22Rv1 (cell line): Measurements from ENCODE around the gene WDR35.
"Not testable (repeated sequence)": the region's sequence is repeated elsewhere in the genome, so short reads cannot be mapped to it uniquely, and the experiment has no call there.

Experiments used
- H3K27ac ChIP-seq: fragments of 450-650 bp; 2 replicates; pipeline ENCODE4 v1.5.1; 2017
- ZFX ChIP-seq: fragments of 450-650 bp; IDR thresholded peaks from 2 replicates; pipeline ENCODE4 v1.6.1; 2017; ENCODE audit warnings: antibody characterized with exemption, borderline replicate concordance
- TF ChIP-seq, protein P1 (sequence below): fragments of 450-650 bp; IDR thresholded peaks from 2 replicates; pipeline ENCODE4 v1.5.1; 2017; ENCODE audit warnings: mild to moderate bottlenecking

WDR35 gene

DNA sequence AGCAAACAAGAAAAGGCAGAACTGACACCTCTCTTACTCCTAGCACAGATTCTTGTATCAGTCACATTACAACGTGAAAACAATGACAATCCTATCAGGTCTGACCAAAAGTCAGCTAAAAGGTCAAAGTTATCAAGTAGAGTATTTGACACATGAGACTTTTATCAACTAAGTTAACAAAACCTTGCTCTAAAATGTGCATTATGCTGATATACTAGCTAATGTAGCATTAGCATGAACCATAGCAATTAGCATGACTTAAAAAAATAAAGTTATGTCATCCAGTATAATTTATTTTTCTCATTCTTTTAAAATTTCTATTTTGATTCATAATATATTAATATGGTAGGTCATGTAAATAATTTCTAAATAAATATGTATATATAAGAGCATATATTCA, 46.7 kb downstream of the WDR35 start:
- TF ChIP-seq, protein P1, sequence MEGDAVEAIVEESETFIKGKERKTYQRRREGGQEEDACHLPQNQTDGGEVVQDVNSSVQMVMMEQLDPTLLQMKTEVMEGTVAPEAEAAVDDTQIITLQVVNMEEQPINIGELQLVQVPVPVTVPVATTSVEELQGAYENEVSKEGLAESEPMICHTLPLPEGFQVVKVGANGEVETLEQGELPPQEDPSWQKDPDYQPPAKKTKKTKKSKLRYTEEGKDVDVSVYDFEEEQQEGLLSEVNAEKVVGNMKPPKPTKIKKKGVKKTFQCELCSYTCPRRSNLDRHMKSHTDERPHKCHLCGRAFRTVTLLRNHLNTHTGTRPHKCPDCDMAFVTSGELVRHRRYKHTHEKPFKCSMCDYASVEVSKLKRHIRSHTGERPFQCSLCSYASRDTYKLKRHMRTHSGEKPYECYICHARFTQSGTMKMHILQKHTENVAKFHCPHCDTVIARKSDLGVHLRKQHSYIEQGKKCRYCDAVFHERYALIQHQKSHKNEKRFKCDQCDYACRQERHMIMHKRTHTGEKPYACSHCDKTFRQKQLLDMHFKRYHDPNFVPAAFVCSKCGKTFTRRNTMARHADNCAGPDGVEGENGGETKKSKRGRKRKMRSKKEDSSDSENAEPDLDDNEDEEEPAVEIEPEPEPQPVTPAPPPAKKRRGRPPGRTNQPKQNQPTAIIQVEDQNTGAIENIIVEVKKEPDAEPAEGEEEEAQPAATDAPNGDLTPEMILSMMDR, result no peak
- no peak for TF ChIP-seq ZFX
- no peak overlapping the region for H3K27ac ChIP-seq

DNA sequence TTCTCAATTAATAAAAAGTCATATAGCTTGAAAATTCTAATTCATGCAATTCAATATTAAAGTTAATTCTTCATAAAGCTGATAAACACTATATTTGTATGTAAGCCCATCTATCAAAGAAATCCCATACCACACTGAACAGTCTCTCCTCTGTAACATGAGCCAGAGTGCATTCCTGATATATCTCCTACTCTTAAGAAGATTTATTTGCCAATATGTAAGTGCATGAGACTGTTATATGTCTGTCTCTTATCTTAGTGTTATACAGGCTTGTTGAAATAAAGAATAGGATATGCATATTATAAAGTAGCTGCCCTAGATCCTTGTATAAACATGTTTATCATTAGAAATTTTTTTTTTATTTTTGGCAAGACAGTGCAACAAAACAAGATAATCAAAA, 47.7 kb downstream of the WDR35 start:
- H3K27ac ChIP-seq, result no peak overlapping the region
- TF ChIP-seq ZFX, result no peak
- TF ChIP-seq, protein P1, result no peak

DNA sequence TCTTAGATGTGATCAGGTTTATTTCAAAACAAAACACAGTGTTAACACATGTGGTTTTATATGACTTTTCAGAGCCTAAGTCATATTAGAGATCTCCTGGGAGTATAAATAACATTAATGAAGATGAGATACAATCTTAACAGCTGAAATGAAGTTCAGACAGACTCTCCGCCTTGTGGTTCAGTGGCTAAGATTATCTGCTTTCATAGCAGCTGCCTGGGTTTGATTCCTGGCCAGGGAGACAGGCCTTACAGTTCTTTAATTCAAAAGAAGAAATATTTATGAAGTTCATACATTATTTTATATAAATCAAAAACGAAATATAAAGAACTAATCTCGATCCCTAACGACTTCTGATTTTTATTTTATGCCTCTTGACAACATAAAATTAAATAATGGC, 52.9 kb downstream of the WDR35 start:
- TF ChIP-seq, protein P1, result no peak
- TF ChIP-seq ZFX, result no peak
- H3K27ac ChIP-seq, result no peak overlapping the region

DNA sequence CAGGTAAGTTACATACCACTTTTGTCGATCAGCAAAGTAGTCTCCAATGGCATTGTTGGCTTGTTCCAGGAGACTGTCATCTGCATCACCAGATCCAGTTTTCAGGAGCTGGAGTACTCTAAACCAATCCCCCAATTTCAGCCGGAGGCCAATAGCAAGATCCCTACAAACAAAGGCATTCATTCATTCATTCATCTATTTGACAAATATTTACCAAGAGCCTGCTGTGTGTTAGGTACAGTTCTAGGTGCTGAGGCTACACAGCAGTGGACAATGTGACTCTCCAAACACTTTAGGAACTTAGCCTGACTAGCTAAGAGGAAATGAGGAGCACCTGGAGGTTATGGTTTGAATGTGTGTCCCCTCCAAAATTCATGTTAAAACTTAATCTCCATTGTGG, 53.7 kb downstream of the WDR35 start:
- TF ChIP-seq, protein P1, result no peak
- TF ChIP-seq ZFX, result no peak
- H3K27ac ChIP-seq, result no peak overlapping the region

DNA sequence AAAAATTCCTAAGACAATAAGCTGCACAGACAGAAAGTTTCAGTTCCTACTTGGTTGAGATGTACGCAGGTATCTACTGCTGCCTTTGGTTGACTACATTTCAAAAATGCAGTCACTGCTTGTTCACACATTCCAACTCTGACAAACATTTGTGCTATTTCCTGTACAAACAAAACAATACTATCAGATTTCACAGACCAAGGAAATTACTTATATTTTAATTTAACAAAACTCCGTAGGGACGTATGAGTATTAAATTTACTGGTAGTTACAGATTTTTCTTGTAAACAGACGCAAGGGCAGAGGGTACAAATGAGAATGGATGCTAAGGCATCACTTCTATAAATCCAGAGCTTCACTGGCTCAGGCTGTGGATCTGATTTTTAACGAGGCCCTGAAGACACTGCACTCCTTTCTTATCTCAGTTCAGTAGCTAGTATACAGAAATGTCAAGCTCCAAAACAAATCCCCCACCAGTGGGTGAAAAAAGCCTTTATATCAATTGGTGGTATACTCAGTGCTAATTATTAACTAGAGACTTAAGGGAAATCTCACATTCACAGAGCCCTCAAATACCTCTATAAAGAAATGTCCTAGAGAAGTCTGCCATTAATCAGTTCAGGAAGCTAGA, 56.4 kb downstream of the WDR35 start:
- no peak for TF ChIP-seq ZFX
- TF ChIP-seq, protein P1, result no peak
- H3K27ac ChIP-seq, result peak overlapping the region; percentile 66

DNA sequence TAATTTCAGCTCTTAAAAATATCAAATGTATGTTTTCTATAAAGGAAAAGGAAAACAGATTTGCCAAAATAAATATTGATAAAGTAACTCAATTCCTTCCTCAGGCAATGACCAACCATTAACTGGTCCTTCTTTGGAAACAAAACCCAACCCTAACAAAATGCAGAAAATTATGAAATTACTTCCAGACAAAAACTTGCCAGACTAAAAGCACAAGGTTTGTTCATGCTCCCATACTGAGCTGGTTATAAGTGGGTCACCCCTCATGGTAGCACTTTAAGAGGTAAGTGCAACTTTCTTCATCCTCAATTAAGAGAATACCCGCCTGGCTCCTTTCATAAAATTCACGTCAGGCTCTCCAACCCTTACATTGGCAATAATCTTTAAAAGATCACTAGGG, 57.0 kb downstream of the WDR35 start:
- H3K27ac ChIP-seq, result peak overlapping the region; percentile 66
- TF ChIP-seq, protein P1, result no peak
- no peak for TF ChIP-seq ZFX

DNA sequence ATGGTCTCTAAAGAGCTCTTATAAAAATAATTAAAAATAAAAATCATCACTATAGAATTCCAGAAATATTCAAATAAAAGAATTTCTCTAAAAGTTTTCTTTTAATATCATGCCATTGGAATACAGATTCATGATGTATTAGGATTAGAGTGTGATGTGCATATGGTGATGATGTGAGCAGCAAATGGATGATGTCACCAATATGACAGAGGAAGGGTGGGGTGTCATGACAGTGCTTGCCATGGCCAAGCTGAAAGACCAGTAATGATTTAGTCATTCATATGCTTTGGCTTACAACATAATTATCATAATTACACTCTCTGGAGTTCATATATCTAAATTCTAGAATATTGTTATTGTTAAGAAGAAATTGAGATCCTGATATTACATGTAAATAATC, 60.7 kb downstream of the WDR35 start:
- no peak overlapping the region for H3K27ac ChIP-seq
- TF ChIP-seq, protein P1, result no peak
- no peak for TF ChIP-seq ZFX

DNA sequence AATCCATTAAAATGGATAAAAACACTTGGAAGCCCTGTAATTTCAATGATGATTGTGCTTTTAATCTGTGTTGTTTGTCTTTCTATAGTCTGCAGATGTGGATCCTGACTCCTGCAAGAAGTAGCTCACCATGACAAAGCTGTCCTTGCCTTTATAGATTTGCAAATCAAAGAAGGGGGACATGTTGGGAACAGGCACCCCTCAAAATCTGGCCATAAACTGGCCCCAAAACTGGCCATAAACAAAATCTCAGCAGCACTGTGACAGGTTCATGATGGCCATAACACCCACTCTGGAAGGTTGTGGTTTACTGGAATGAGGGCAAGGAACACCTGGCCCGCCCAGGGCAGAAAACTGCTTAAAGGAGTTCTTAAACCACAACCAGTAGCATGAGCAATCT, 62.1 kb downstream of the WDR35 start:
- H3K27ac ChIP-seq, result not testable (repeated sequence)

DNA sequence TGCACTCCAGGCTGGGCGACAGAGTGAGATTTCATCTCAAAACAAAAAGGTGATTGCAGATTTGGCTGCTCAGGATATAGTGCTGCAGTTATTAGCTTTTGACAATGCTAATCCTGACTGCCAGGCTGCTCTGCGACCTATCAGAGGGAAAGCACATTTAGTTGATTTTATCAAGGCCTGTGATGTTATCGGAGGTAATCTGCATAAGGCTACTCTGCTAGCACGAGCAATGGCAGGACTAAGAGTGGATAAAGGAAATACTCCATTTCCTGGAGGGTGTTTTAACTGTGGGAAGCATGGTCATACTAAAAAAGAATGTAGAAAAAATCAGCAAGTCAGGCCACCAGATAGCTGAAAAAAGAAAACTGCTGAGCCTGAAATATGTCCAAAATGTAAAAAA, 65.4 kb downstream of the WDR35 start:
- not testable (repeated sequence) for H3K27ac ChIP-seq

DNA sequence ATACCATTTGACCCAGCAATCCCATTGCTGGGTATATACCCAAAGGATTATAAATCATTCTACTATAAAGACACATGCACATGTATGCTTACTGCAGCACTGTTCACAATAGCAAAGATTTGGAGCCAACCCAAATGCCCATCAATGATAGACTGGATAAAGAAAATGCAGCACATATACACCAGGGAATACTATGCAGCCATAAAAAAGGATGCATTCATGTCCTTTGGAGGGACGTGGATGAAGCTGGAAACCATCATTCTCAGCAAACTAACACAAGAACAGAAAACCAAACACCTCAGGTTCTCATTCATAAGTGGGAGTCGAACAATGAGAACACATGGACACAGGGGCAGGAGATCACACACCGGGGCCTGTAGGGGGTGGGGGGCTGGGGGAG, 67.7 kb downstream of the WDR35 start:
- H3K27ac ChIP-seq, result not testable (repeated sequence)
